DMS153 (cell line): ENCODE results near the gene WDR1.
"Not testable (repeated sequence)": the region's sequence is repeated elsewhere in the genome, so short reads cannot be mapped to it uniquely, and the experiment has no call there.

ENCODE experiments used
- DNase-seq: peaks from one replicate; lab custom pipeline; 2025; lab: John Stamatoyannopoulos, UW

The WDR1 gene

DNA sequence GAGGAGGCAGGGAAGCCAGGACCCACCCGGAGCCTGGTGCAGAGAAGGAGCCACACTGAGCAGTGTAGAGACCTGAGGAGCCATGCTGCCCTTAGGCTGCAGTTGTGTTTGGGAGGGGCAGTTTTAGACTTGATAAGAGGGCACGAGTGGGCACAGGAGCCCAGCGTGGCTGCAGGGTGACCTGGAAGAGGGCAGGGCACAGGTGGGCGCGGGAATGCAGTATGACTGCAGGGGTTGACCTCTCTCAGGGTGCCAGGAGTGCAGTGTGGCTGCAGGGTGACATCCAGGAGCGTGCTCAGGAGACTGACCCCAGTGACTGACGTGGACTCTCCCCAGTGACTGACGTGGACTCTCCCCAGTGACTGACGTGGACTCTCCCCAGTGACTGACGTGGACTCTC lies 14.6 kb upstream of the WDR1 start:
- no peak for DNase-seq

DNA sequence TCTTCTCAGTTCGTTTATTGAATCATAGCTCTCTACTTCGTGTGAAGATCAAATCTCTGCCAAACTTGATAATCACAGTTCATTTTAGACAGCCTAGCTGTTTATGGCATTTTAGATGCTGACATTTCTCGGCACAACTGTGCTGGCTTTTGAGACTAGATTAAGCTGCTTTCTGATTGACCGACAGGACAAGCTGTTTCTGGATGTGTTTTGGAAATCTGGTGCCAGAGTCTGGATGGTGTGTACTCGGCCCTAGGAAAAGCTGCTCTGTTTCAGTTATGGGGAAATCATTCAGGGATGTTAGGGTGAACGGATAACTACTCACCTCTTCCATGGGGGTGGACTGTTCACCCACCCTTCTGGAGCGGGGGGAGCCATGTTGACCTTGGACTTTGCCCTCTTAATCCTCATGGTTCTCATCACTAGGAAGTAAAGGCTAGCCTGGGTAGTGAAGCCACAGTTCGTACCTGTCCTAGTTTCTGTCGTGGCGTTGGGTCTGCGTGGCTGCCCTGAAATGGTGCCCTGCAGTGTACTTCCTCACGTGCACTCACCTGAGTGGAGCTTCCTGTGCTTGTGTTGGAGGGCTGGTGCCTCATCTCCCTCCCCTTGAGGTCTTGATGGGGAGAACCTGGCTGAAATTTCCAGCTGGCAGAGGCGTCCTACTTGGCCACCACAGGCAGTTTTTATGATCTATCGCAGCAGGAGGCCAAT lies 13.7 kb upstream of the WDR1 start:
- no peak for DNase-seq

DNA sequence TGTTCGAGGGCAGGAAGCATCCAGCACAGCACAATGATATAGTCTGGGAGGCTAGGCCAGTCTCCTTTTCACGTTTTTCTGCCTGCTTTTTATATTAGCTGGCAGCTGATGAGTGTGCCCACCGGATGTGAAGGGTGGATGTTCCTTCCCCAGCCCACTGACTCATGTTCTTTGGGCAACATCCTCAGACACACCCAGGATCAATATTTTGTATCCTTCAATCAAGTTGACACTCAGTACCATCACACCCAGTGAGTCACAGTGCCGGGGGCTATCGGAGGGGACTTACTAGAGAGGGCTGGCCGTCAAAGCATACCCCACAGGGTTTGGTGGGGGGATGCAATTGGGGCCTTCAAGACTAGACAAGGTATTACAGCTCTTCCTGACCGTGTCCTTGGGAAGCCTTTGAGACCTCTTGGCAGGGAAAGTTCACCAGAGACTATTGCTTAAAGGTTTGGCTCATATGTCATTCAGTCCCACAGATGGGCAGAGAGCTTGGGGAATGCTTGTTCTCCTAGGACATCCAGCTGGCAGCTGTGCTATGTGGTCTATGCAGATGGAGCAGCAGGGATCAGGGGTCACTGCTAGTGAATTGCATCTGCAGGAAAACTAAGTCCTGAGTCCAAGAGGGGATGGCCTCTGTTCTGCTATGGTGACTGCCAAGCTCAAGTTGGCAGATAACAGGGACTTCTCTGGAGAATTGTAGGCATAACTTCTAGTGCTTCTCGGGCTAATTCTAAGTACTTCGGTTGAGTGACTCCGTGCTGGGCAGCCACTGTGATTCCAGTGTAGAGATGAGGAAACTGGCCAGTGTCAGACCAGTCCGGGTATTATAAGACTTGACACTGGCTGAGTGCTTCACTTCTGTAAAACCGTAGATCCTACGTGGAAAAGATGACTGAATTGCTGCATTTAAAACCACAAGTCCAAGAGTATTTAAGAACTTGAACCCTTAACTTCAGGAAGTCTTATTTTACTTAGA lies 12.9 kb upstream of the WDR1 start:
- no peak for DNase-seq

DNA sequence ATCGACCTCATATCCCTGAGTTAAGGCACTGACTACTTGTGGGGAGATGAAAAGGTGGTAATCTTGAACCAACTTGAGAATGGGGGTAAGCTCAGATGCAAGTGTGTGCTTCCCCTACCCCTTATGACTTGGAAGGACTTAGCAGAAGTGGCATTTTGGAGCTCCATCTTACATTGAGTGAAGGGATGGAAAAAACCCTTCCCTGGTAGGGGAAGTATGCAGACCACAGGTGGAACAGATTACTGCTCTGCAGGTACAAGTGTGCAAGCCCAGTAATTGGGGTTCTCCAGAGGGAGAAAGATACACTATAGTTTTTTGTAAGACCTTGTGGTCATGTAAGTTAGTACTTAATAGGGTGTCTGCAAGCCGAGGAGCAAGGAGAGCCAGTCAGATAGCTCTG lies 12.2 kb upstream of the WDR1 start:
- no peak for DNase-seq

DNA sequence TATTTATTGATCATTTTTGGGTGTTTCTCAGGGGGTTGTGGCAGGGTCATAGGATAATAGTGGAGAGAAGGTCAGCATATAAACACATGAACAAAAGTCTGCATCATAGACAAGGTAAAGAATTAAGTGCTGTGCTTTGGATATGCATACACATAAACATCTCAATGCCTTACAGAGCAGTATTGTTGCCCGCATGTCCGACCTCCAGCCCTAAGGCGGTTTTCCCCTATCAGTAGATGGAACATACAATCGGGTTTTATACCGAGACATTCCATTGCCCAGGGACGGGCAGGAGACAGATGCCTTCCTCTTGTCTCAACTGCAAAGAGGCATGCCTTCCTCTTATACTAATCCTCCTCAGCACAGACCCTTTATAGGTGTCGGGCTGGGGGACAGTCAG lies 10.9 kb upstream of the WDR1 start:
- DNase-seq, result not testable (repeated sequence)

DNA sequence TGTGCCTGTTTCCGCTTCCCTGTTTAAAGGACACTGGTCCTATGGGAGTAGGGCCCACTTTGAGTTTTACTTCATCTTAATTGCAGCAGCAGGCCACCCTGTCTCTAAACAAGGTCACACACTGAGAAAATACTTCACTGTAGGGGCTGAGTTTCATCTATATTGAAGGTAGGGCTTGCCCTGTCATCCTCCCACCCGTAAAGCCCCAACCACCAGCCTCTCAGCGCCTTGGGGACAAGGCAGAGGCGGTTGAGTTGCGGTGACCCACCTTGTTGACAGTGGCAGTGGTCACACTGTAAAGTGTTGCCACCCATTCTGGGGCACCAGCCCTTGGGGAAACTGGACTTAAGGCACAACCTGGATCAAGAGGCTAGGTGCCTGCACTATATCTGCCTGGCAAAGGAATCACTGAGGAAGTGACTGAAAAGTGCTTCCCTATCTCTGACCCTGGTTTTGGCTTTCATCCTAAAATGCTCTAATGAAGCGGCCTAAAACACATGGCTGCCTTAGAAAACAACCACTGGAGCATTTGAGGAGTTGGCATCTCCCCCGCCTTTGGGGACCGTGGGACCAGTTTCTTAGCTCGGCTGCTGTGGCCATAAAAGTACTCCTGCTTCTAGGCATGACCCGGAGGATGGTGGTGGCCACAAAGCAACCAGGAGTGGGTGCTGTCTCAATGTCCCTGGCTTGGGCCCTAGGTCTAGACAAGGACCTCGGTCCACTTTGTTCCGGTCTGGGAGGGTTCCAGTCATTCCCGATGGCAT lies 7.8 kb upstream of the WDR1 start:
- DNase-seq, result no peak

DNA sequence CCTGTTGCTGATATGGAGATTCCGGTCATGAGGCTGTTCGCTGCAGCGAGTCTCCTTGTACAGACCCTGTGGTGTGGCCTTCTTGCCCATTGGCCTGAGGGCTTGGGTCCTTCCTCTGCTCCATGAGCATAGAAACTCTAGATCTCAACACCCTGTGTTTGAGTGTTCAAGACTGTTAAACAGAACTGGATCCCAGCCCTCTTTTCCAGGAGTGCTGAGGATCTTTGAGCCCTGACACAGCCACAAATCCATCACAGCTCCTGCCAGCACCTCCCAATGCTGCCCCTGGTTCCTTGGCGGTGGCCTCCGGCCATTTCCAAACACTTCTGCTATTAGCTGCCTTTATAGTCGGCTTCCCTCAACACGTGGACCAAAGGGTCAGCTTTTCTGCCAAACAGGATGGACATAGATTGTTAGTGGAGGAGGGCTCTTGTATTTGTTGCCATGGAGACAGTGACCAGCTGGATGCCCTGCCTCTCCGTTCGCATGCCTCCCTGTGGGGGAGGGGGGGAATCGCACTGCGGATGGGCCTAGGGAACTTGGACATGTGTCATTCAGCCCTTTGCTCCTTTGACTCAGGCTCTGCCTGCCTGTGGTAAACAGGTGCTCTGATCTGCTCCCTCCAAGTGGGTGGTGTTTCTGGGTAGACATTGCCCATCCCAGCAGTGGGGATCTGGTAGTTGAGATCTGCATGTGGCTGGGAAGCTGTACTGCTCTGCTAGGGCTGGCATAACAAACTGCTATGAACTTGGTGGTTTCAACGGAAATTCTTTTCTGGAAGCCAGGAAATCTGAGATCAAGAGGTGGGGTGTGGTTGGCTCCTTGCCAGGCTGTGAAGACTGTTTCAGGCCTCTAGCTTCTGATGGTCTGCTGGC lies 6.9 kb upstream of the WDR1 start:
- no peak for DNase-seq

DNA sequence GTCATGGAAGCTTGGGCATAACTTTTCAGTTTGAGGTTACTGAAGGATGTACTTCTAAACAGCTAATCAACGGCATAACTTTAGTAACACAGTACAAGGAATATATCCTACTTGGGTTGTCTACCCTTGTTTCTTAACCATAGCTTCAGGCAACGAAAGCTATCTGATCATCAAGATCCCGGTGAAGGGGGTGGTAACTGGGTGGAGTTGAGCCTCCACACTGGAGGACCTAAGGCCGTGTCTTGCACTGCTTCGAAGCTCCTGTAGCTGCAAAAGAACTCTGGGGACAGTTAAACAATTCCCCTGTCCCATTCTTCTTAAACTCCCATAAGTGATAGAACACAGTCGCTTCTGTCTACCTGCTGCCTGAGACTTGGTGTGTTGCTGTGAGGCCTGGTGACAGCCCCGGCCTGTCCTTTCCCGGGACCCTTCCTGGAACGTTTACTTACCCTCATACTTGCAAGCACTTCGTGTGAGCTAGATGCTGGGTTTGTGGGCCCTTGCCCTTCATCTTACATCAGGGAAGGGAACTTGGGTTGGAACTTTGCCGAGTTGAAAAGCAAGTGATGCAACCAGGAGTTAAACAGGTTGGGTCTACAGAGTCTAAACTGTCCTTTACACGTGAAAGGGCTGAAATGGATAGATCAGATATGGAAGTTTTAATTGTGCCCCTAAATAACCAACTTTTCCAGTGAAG lies 5.8 kb upstream of the WDR1 start:
- no peak for DNase-seq

DNA sequence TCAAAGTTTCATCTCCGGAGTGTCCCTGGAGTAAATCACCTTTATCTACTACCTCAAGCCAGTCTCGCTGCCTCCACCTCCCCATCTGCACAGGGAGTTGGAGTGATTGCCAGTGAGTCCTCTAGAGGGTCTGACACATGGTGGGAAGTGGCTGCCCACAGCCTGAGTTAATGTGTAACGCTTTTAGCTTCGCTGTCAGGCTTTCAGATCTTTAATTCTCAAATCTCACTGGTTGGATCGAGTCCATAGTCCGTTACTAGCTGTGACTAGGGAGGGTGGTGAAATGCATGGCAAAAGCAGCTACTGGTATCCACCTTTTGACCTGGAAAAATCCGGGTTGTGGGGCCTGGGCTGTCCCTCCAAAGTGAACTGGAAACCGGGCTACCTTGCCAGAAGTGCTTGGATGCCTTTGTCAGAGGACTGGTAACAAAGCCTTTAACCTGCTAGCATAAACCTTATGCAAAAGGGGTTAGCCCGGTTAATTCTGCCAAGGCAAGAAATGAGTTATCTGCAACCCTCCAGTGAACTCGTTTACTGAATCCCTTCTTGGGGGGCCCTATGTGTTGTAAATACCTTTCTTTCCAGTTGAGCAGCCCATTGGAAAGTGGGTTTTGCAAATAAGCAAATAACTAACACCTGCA lies 5.1 kb upstream of the WDR1 start:
- no peak for DNase-seq

DNA sequence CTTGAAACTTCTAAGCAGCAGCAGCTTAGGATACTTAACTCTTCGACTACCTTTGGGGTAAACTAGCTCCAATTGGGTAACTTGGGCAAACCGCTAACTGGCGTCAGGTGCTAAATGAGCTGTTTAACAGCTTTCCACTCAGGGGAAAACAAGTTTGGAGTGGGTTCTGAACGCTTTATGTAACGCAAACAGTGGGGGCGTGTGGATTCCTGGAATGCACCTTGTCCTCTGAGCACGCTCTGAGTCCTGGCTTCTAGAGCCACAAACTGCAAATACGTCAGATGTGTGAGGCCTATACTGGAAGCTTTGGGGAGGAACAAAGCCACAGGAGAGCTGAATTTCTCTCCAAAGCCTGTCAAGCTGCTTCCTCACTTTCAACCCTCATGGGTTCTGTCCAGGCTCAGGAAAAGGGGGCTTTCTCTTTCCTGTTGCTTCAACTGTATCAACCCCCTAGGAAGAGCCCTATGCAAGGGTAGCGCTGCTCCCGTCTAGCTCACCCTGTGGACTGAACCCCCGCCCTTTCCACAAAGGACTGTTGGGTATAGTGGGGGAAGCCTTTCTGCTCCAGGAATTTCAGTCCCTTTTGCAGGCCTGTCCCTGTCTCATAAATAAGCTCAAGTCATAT lies 4.5 kb upstream of the WDR1 start:
- DNase-seq, result no peak

DNA sequence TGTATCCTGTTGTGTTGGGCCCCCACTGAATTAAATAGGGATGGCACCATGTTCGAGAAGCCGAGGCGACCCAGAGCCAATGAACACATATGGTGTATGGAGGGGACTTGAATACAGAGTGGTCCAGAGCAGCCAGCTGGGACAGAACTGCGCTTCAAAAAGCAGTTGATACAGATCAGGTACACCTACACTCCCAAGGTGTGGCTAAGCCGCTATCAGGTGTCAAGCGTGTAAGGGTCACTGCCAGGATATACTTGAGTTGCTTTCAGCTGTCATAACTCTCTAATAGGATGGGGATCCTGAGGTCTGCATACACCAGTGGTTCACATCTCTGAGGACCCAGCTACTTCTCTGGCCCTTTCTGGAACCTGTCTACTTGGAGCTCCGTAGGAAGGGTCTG lies 3.2 kb upstream of the WDR1 start:
- no peak for DNase-seq

DNA sequence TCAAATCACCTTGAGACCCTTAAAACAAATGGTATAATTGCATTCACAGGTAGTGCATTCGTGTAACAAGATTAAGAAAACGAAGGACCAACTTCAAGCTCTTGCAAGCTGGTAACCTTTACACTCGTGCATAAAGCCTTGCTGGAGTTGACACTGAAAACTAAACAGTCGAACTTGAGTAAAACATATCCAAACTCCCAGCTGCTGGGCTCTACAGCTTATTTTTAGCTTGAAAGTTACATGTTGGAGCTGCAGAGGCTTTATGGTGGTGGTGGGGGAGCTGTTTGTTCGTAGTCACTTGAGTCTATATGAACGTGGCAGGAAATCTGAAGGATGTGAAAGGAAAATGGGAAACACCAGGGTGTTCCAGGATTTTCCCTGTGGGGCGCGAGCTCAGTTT lies 2.7 kb upstream of the WDR1 start:
- DNase-seq, result no peak

DNA sequence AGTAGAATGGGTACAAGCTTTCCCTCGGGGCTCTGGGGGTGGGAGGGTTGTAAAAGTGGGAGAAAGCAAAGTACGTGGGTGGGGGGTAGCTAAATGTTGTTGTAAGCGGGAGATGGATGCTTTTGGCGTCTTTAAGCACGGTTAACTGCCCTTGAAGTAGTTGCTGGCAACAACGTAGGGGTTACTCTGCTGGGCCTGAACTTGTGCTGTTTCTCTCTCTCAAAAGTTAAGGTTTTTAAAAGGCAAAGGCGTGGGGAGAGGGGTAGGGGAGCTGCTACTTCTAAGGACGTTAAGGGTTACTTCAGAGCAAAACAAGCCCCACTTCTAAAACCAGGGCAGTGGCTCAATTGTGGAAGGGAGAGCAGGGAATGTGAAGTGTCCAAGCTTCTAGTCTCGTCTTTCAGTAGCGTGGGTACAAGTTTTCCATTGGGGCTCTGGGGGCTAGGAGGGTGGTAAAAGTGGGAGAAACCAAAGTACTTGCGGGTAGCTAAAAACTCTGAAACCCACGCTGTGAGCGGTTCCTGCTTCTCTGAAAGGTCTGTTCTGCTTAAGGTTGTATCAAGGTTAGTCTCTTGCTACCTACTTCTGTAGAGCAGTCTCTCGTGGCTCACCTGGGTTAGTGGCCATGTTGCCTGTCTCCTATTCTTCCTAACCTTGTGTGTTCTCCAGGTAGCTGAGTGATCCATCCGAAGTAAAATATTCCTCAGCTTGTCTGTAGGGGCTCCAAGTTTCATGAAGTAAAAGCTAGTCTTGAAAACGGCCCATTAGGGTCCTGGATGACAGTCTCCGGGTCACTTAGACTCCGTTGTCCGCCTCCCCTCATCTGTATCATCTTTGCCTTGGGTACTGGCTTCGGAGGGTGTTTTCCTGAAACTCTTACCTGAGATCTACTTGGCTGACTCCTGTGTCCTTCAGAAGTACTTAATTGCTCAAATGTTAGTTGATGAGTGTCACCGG lies 1.7 kb upstream of the WDR1 start:
- no peak for DNase-seq

DNA sequence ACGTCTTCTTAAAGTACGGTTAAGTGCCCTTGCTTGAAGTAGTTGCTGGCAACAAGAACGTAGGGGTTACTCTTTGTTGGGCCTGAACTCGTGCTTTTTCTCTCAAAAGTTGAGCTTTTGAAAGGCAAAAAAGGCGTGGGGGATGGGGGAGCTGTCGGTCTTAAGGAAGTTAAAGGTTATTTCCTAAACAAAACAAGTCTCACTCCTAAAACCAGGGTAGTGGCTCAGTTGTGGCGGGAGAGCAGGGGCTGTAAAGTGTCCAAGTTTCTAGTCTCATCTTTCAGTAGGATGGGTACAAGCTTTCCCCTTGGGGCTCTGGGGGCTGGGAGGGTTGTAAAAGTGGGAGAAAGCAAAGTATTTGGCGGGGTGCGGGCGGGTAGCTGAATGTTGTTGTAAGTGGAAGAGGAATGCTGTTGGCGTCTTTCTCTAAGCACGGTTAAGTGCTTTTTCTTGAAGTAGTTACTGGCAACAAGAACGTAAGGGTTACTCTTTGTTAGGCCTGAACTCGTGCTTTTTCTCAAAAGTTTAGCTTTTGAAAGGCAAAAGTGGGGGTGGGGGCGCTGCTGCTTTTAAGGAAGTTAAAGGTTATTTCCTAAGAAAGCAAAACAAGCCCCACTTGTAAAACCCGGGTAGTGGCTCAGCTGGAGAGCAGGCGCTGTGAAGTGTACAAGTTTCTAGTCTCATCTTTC lies 904 bp upstream of the WDR1 start:
- no peak for DNase-seq

DNA sequence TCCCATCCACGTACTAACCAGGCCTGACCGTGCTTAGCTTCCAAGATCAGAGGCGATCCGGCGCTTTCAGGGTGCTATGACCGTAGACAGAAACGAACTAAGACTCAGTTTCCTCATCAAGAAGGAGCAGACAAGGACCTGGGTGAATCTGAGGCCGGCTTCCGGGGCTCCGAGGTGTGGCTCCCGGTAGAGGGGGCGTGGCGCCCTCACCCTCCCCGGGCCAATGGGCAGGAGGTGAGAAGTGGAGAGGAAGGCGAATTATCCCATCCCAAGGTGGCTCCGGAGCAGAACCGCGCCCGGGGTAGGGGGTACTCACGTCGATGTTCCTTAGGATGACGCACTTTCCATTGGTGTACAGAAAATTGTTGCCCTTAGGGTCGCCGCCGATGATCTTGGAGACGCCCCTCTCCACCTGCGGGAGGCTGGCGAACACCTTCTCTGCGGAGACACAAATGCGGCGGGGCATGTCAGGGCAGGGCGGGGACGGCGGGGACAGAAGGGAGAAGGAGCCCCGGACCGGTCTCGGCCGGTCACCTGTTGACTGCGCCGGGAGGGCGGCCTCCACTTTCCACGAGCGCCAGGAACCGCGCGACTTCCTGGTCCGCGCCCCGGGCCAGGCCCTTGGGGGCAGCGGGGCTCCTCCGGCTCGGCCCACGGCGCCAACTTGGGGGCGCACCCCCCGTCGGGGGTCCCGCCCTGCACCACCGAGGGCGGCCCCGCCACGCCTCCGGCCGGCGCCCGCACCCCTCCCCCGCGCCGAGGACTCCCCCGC lies 616 bp downstream of the WDR1 start:
- peak; percentile 22 for DNase-seq

DNA sequence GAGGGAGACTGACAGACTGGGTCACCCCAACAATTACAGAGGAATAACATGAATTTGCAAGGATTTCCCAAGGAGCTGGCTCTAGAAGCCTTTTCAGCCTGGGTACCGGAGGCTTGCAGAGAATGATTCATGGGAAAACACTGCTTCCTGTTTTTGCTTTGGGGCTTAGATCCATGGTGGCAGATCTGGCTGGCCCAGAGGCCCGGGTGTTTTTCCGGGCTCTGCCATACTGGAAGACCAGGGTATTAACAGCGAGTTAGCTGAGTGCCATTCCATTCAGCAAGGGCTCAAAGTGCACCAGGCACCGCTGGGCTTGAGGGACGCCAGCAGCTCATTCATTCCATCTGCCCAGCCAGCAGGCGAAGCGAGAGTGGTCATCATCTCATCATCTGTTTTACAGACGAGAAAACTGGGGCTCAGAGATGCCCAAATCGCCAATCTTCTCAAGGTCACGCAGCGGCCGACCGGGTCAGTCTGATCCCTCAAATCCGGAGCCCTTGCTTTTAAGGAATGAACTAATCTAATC lies 1.3 kb downstream of the WDR1 start:
- no peak for DNase-seq

DNA sequence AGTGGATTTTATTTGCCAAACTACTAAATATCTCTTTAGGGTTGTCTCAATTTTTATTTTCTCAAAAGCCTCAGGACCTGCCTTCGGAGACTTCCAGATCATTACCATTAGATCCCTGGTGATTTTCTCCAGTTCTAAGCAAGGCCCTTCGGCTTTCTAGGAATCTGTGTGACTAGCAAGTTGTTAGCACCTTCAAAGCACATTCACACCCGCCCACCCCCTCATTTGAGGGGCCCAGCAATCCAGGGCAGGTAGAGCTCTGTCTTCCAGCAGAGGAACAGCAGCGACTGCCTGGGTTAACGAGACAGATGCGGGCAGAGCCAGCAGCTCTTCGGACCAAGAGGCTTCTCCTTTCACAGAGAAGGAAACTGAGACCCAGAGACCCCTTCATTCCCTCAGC lies 2.0 kb downstream of the WDR1 start:
- no peak for DNase-seq
